Stimulated activated CD4-positive, alpha-beta T cell treated with anti-CD3 and anti-CD28 coated beads, Interleukin-15, amount 100 ng/mL, for 24 hours (primary cell): ENCODE results near the gene GUCA2B.

Source experiments
- DNase-seq: peaks from one replicate; pipeline ENCODE4 v3.0.0-alpha.2; 2020

GUCA2B gene

DNA sequence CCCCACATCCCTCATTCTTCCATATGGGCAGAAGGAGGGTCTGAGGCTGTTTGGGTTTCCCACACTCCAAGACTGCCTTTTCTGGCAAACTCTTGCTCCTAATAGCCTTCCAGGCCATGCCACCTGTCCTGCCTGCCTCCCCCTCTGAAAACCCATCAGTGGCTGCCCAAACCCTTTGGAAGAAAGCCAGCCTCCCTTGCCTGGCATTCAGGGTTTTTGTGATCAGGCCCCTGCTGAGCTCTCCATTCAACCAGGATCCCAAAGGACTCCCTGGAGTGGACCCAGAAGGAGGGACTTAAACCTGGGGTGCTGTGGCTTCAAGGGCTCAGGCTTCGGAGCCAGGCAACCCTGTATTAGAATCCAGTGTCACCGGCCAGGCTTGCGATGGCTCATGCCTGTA, 15.6 kb downstream of the GUCA2B start:
- DNase-seq: no peak

DNA sequence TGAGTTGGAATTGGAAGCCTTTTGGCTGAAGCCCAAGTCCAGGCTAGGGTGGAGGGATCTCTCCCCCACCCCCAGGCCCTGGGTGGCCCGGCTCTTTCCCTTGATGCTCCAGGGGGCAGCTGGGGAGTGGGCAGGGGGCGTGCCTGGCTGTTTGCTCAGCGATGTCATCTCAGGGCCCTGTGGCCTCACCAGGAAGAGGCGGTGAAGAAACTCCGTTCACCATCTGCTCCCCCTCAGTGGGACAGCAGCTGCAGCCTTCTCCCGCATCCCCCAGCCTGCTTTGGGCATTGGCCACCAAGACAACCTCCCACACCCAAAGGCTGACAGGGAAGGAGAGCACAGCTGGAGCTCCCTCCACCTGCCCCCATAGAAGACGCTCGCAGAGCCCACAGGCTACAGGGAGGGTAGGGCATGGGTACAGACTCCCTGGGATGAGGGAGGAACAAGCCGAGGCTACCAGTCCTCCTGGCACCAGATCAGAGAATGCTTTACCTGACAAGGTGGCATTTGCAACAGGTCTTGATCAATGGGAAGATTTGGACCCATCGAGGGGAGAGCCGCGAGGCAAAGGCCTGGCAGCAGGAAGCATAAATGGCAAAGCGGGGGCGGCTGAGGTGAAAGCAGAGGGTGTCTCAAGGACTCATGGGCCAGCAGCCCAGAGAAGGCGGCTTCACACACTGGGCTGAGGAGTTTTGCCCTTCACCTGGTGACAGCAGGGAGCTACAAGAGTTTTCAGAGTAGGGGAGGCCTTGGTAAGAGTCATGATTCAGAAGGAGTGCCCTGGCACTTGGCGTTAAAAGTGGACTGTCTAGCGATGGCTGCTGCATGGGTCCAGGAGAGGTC, 17.8 kb downstream of the GUCA2B start:
- DNase-seq: no peak

DNA sequence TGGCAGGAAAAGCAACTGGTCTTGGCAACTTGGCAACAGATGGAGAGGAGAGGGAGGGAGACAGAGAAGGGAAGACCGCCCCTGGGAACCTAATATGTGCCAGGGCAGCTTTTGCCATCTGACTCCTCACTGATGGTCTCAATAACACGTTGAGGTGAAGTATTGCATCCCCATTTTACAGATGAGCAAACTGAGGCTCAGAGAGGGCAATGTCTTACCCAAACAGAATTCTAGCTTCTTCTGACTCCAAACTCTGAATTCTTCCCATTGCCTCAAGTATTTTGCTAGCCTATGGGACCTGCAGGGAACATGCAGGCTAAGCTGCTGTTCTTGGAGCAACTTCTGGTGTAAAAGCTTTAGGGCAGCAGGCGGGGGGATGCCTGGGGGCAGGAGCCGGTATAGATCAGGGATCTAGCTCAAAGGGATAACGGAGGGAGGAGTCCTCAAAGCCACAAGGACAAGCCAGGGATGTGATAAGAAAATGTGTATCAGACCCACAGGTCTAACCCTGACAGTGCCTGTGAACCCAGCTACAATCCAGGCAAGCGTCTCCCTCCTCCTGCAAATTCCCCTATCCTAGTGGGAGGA, 18.6 kb downstream of the GUCA2B start:
- no peak for DNase-seq

DNA sequence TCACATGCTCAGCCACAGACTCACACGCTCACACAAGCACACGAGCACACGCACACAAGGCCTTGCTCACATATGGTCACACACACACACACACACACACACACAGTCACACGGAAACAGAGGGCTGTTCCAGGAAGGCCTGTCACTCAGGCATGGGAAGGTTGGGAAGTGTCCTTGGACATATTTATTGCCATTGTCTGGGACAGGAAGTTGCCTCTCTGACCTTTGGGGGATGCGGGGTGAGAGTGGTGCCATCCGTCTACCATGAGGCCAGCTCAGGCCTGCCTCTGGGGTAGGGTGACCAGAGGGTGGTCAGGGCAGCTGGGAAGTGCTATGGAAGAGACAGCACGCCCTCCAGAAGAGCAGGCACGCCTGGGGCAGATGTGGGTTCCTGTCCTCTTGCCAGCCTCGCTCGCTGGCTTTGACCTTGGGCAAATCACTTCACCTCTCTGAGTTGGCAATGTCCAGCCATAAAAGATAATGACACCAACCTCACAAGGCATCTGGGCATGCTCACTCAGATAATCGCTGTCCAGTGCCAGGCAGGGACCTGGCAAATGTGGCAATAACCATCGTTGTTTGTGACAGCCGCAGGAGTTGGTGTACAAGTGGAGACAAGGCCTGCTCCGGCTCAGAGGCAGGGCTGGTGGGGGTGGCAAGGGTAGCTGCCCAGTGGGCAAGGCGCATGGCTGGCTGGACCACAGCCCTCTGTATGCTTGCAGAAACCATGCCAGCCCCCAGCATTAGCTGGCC, 19.3 kb downstream of the GUCA2B start:
- no peak for DNase-seq

DNA sequence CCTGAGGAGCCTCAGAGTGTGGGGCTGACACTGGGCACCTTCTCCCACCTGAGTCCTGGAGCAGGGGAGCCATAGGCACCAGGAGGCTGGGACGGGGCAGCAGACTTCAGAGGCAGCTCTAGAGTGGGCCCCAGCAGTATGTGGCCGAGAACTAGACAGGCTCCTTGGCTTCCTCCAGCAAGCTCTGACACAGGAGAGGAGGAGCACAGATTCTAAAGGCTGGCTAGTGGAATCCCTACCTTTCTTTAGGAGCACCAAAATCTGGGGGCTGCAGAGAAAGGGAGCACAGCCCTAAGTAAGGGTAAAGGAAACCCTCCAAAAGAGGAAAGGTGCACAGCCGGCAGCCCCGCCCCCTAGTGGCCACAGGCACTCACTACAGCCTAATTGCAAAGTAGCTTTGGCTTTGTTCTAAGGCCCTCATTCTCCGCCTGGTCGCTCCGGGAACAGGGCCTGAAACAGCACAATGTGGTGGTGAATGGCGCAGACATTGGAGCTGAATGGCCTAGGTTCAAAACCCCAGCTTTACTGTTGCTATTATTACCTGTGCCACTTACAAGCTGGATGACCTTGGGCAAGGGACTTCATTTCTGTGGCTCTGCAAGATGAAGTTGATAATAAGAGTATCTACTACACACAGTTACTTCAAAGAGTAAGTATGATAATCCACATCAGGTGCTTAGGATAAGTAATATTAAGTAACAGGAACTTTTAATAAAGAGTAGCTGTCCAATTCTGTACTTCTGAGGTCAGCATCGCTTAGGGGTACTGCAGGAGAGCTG, 20.1 kb downstream of the GUCA2B start:
- peak; percentile 72 for DNase-seq

GRCh38 chr1:42173961-42174735, 20.9 kb downstream of the GUCA2B start:
- DNase-seq: no peak

DNA sequence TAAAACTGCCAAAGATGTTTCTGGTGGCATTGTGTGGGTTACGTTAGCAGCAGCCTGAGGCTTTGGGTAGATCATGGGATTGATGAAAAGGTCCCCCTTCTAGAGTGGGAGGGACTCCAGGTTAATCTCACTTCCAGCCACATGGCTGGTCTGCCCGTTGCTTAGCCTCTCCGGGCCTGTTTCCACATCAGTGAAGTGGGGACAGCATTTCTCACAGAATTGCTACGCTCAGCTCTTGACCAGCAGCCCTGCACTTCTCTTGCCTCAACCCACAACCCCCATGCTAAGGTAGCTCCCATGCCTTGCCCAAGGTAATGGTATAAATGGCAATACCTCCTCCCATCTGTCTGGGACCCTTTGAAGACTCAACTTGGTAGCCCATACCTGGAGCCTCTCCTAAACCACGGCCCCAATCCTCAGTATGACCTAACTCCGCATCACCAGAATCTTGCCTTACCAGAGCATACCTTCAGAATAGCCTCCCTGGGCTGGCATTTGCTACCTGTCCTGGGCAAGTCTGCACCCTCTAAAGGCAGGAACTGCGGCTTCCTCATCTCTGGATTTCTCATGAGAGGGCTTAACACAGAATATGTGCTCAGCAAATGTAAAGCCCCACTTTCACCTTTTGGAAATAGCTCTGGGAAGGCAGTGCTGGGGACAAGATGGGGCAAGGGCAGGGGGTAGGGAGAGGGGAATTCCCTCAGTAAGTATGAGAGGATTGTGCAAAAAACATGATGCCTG, 22.3 kb downstream of the GUCA2B start:
- DNase-seq: no peak

DNA sequence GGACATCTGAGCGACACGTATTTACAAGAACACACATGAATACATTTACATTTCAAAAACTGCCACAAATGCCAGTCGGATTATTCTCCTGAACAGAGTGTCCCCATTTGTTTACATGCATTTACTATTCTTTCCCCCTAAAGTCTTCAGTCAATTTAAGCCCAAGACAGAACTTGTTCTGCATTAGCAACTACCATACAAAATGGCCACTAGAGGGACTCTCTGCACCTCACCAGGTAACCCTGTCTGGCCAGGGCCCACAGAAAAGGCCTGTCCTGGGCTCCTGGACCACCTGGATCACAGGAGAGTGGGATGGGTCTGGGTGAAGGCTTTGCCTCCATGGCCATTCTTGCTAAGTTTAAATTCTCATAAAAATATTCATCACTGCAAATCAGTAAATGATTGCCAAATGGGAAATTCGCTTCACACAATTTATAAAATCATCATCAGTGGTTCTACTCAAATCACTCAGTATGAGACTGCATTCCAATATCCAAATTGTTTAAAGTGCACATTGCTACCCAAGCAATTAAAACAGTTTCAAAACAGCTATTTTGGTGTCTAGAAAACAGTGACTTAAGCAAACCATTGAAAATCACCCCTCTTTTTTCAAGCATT, 23.8 kb downstream of the GUCA2B start:
- DNase-seq: no peak

GRCh38 chr1:42177541-42177981, 24.4 kb downstream of the GUCA2B start:
- no peak for DNase-seq

- no peak for DNase-seq
Measured at GRCh38 chr1:42178249-42178648, 25.0 kb downstream of the GUCA2B start.

DNA sequence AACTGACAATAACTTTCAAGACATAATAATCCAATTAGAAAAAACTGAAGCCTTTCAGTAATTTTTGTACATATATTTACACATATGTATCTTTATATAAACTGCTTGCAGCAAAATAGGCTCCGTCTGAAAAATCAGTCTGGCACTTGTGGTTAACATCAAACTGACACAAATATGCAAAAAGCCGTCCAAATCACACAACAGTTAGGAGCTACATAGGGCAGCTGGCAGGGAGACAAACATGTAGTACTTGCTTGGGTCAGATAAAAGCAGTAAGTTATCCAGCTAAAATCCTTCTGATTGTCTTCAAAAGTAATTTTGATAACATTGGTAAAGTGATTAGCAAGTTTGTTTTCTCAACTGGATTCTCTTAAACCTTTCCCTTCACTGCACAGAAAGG, 26.1 kb downstream of the GUCA2B start:
- no peak for DNase-seq

- DNase-seq: no peak
Measured at GRCh38 chr1:42179900-42180329, 26.7 kb downstream of the GUCA2B start.

GRCh38 chr1:42181687-42182086, 28.5 kb downstream of the GUCA2B start:
- no peak for DNase-seq

- DNase-seq: no peak
Measured at GRCh38 chr1:42183210-42183956, 30.2 kb downstream of the GUCA2B start.

DNA sequence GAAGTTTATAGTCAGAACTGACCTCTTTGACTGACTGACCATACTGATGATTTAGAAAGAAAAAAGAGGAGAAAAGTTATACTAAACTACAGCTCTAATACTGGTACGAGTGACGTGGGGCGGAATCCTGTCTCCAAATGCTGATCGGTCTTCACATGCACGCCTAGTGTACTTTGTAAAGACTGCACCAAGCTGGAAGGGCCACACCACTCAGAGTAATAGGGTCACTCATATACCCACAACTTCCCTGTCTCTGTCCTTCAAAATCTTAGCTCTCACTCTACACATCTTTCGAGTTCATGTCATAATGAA, 30.7 kb downstream of the GUCA2B start:
- no peak for DNase-seq

GRCh38 chr1:42184616-42185015, 31.4 kb downstream of the GUCA2B start:
- no peak for DNase-seq

DNA sequence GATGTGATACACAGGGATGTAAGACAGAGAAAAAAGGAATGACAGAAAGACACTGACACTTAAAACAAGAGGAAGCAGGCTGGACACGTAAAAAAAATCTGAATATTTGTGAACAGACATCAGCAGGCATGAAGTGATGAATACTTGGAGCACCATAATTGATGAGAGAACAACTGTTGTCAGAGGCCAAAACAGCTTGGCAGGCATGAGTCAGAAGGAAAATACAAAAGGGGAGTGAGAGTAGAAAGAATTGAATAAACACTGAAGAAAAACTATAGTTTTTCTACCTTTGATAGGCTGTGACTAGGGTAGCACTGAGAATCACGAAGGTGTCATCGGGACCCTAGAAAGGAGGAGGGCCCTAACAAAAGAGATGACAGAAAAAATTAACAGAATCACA, 32.9 kb downstream of the GUCA2B start:
- DNase-seq: no peak

- no peak for DNase-seq
Measured at GRCh38 chr1:42189931-42190853, 37.0 kb downstream of the GUCA2B start.

GRCh38 chr1:42191319-42191718, 38.1 kb downstream of the GUCA2B start:
- no peak for DNase-seq
